Smooth muscle cell (in vitro differentiated cells): ENCODE results near the gene SEC14L1. TPM values are rescaled to one million over a fixed set of nuclear protein-coding genes. Genes with fewer than 3 reads are reported as not detected.

Experiments used
- DNase-seq: peaks from one replicate; lab custom pipeline; 2025; ENCODE audit not compliant: unreplicated experiment; lab: John Stamatoyannopoulos, UW
- H2AFZ ChIP-seq: fragments of 200-600 bp; sonication (generic); 2 replicates; pipeline ENCODE4 v1.6.0; 2016; ENCODE audit warnings: antibody characterized with exemption, low read depth, mild to moderate bottlenecking
- H3F3A ChIP-seq: fragments of 200-600 bp; sonication (generic); 2 replicates; pipeline ENCODE4 v1.6.0; 2017; ENCODE audit warnings: antibody characterized with exemption, low read depth
- H3K27ac ChIP-seq: fragments of 200-600 bp; sonication (generic); 2 replicates; pipeline ENCODE4 v1.5.1; 2016; ENCODE audit warnings: low read depth, mild to moderate bottlenecking
- H3K27me3 ChIP-seq: fragments of 200-600 bp; sonication (generic); 2 replicates; pipeline ENCODE4 v1.6.1; 2016; ENCODE audit warnings: low read depth, mild to moderate bottlenecking
- H3K36me3 ChIP-seq: fragments of 200-600 bp; sonication (generic); 2 replicates; pipeline ENCODE4 v1.5.1; 2016; ENCODE audit warnings: low read depth
- H3K4me1 ChIP-seq: fragments of 200-600 bp; sonication (generic); 2 replicates; pipeline ENCODE4 v1.5.1; 2016; ENCODE audit warnings: low read depth
- H3K4me2 ChIP-seq: fragments of 200-600 bp; sonication (generic); 2 replicates; pipeline ENCODE4 v1.6.0; 2016; ENCODE audit warnings: mild to moderate bottlenecking
- H3K4me3 ChIP-seq: fragments of 200-600 bp; sonication (generic); 2 replicates; pipeline ENCODE4 v1.5.1; 2016; ENCODE audit warnings: mild to moderate bottlenecking
- H3K79me2 ChIP-seq: fragments of 200-600 bp; sonication (generic); 2 replicates; pipeline ENCODE4 v1.6.0; 2016; ENCODE audit warnings: low read depth, mild to moderate bottlenecking
- H3K9ac ChIP-seq: fragments of 200-600 bp; sonication (generic); 2 replicates; pipeline ENCODE4 v1.6.0; 2016; ENCODE audit warnings: low read depth
- H3K9me3 ChIP-seq: fragments of 200-600 bp; sonication (generic); replicated peaks from 2 replicates; pipeline ENCODE4 v1.5.1; 2016; ENCODE audit warnings: low read depth
- H4K20me1 ChIP-seq: fragments of 200-600 bp; sonication (generic); 2 replicates; pipeline ENCODE4 v1.6.0; 2016; ENCODE audit warnings: low read depth
- CTCF ChIP-seq: fragments of 200-600 bp; sonication (generic); IDR thresholded peaks from 2 replicates; pipeline ENCODE4 v1.5.1; 2017; ENCODE audit warnings: borderline replicate concordance, mild to moderate bottlenecking, antibody characterized with exemption; ENCODE audit not compliant: insufficient read depth, poor library complexity, severe bottlenecking
- WGBS: methylation state at CpG from one replicate; pipeline ENCODE4 v1.1.7; 2016; ENCODE audit warnings: low lambda C conversion rate; 5-methylcytosine and 5-hydroxymethylcytosine counted together
- polyA plus RNA-seq: library from polyadenylated mRNA; unstranded; fragments of >200 nt; fragmentation: Nextera tagmentation; extraction: Ambion mirVana; gene quantifications from 2 replicates; pipeline ENCODE4 v1.2.1, GENCODE V29; 2016
- total RNA-seq: library from RNA; depleted of rRNA; stranded (reverse); fragments of >200 nt; gene quantifications from 2 replicates; pipeline ENCODE4 v1.2.3, GENCODE V29; 2014

The SEC14L1 gene
- total and polyA plus RNA-seq, 2 experiments from 2014 or later, result 25.1 to 25.8 TPM

GRCh38 chr17:77242118-77242851 is 101.5 kb downstream of the SEC14L1 start:
- Histone ChIP-seq H3K9me3 (no peaks in the 10 kb centered on the region), H3K4me1 (no peaks in the 10 kb centered on the region), H2AFZ (no peak overlapping the region), H3K36me3 (no peaks in the 10 kb centered on the region), H3K79me2 (no peaks in the 10 kb centered on the region), H3K4me2 (no peak overlapping the region), H3K27me3 (no peaks in the 10 kb centered on the region), H3K4me3 (no peak overlapping the region), H3K9ac (no peak overlapping the region), H4K20me1 (no peaks in the 10 kb centered on the region), H3K27ac (no peak overlapping the region), H3F3A (no peaks in the 10 kb centered on the region)
- no peak for TF ChIP-seq CTCF
- WGBS, result 85% methylated on average over 23 of the region's 23 CpGs
- no peak for DNase-seq

- Histone ChIP-seq H3K27me3 (no peaks in the 10 kb centered on the region), H3K27ac (no peak overlapping the region), H3K36me3 (no peaks in the 10 kb centered on the region), H3K4me3 (no peak overlapping the region), H3K79me2 (no peaks in the 10 kb centered on the region), H3K4me1 (no peaks in the 10 kb centered on the region), H3F3A (no peaks in the 10 kb centered on the region), H3K9ac (no peak overlapping the region), H3K4me2 (no peak overlapping the region), H4K20me1 (no peaks in the 10 kb centered on the region), H3K9me3 (no peaks in the 10 kb centered on the region), H2AFZ (no peak overlapping the region)
- TF ChIP-seq CTCF, result no peak
- 82% methylated on average over 17 of the region's 18 CpGs for WGBS
- DNase-seq, result no peak
These were observed 104.6 kb downstream of the SEC14L1 start for GRCh38 chr17:77245162-77245926.

GRCh38 chr17:77246110-77247047 is 105.6 kb downstream of the SEC14L1 start:
- Histone ChIP-seq H3K9ac (peak overlapping the region; percentile 57), H4K20me1 (no peaks in the 10 kb centered on the region), H3K36me3 (no peaks in the 10 kb centered on the region), H3K27ac (no peak overlapping the region), H2AFZ (peak overlapping the region; percentile 88), H3K4me3 (peak overlapping the region; percentile 61), H3K27me3 (no peaks in the 10 kb centered on the region), H3K79me2 (no peaks in the 10 kb centered on the region), H3K9me3 (no peaks in the 10 kb centered on the region), H3K4me1 (no peaks in the 10 kb centered on the region), H3F3A (no peaks in the 10 kb centered on the region), H3K4me2 (peak overlapping the region; percentile 92)
- 37% methylated on average over 32 of the region's 34 CpGs for WGBS
- TF ChIP-seq CTCF, result no peak
- DNase-seq, result no peak
